Measurements from ENCODE around the gene MRPL53. TPM values are rescaled to one million over a fixed set of nuclear protein-coding genes. Genes with fewer than 3 reads are reported as not detected.
A peak's percentile ranks its signal among the peaks of the same experiment; 100 is the strongest.

The MRPL53 gene
- total and polyA plus RNA-seq, 10 donors, result 13.0 to 86.7 (median 67.3) TPM

- Histone ChIP-seq H3K9me3 (no peaks in the 10 kb centered on the region), H3K27ac (peak overlapping the region; percentile 42 to 74 (median 70)), H3K27me3 (replicated peaks in 1 of 7) (peaks cover 0 to 54% (median 24%) of the 10 kb centered on the region in 7 donors), H3K4me1 (peaks cover 13 to 65% (median 38%) of the 10 kb centered on the region in 6 donors), H3K36me3 (no peaks in the 10 kb centered on the region), H3K4me3 (peak overlapping the region; percentile 34 to 68 (median 42))
- peak; percentile 78 for DNase-seq
- intact Hi-C loops (cut with DNase I; ENCODE audit: low total_unique reads), result no loop called here
- 25 to 42% (median 27%) methylated on average over 11 to 14 of the region's 14 CpGs for WGBS, 5 donors
- no peak for TF ChIP-seq POLR2A (IDR thresholded peaks at IDR 0.05)
- TF ChIP-seq POLR2AphosphoS5 (IDR thresholded peaks at IDR 0.05), result no peak
- no peak for TF ChIP-seq CTCF (IDR thresholded peaks at IDR 0.05 in 8 of 11, conservative IDR thresholded peaks at IDR 0.05 in 3 of 11)
These were observed 32.6 kb downstream of the MRPL53 start for GRCh38 chr2:74439803-74440377.

GRCh38 chr2:74439373-74439772 lies 33.1 kb downstream of the MRPL53 start:
- Histone ChIP-seq H3K36me3 (no peaks in the 10 kb centered on the region), H3K27me3 (replicated peaks in 1 of 7) (peaks cover 0 to 52% (median 24%) of the 10 kb centered on the region in 7 donors), H3K9me3 (no peaks in the 10 kb centered on the region), H3K4me1 (peaks cover 13 to 65% (median 38%) of the 10 kb centered on the region in 6 donors), H3K27ac (peak overlapping the region in 4 of 8 donors; percentile 69 to 74 (median 71)), H3K4me3 (peak overlapping the region in 7 of 8 donors; percentile 34 to 68 (median 43))
- WGBS, 5 donors, result 15 to 48% (median 29%) methylated on average over 3 of the region's 3 CpGs
- TF ChIP-seq CTCF (IDR thresholded peaks at IDR 0.05 in 8 of 11, conservative IDR thresholded peaks at IDR 0.05 in 3 of 11), result no peak
- no peak for TF ChIP-seq POLR2AphosphoS5 (IDR thresholded peaks at IDR 0.05)
- no peak for TF ChIP-seq POLR2A (IDR thresholded peaks at IDR 0.05)
- peak; percentile 61 for DNase-seq
- intact Hi-C loops (cut with DNase I; ENCODE audit: low total_unique reads), result no loop called here

- intact Hi-C loops (cut with DNase I; ENCODE audit: low total_unique reads), result no loop called here
- Histone ChIP-seq H3K4me1 (peaks cover 13 to 57% (median 36%) of the 10 kb centered on the region in 6 donors), H3K27me3 (replicated peaks in 1 of 7) (peaks cover 0 to 42% (median 24%) of the 10 kb centered on the region in 7 donors), H3K9me3 (no peaks in the 10 kb centered on the region), H3K27ac (no peak overlapping the region), H3K4me3 (no peak overlapping the region), H3K36me3 (no peaks in the 10 kb centered on the region)
- TF ChIP-seq POLR2A (IDR thresholded peaks at IDR 0.05) (no peak), POLR2AphosphoS5 (IDR thresholded peaks at IDR 0.05) (no peak), CTCF (IDR thresholded peaks at IDR 0.05 in 8 of 11, conservative IDR thresholded peaks at IDR 0.05 in 3 of 11) (no peak)
- 90 to 100% (median 92%) methylated on average over 1 of the region's 1 CpG for WGBS, 5 donors
- peak; percentile 4 for DNase-seq
These were observed 34.2 kb downstream of the MRPL53 start for GRCh38 chr2:74438248-74438647.

GRCh38 chr2:74436848-74437695 lies 35.4 kb downstream of the MRPL53 start:
- peak; percentile 46 for DNase-seq
- Histone ChIP-seq H3K27ac (no peak overlapping the region), H3K4me1 (peaks cover 13 to 54% (median 34%) of the 10 kb centered on the region in 6 donors), H3K36me3 (peaks cover 0 to 4% (median 0%) of the 10 kb centered on the region in 6 donors), H3K9me3 (no peaks in the 10 kb centered on the region), H3K27me3 (replicated peaks in 1 of 7) (peaks cover 0 to 30% (median 19%) of the 10 kb centered on the region in 7 donors), H3K4me3 (no peak overlapping the region)
- WGBS, 5 donors, result 55 to 72% (median 66%) methylated on average over 6 of the region's 6 CpGs
- intact Hi-C loops (cut with DNase I; ENCODE audit: low total_unique reads), result no loop called here
- TF ChIP-seq CTCF (IDR thresholded peaks at IDR 0.05 in 8 of 11, conservative IDR thresholded peaks at IDR 0.05 in 3 of 11) (no peak), POLR2A (IDR thresholded peaks at IDR 0.05) (no peak)

All from spleen (tissue), 11 donors.